GM21447 (cell line): ENCODE results near the gene MARCHF9.

Source experiments
- ATAC-seq: cut with Tn5 transposase; IDR thresholded peaks from one replicate; pipeline ENCODE4 v1.9.1; 2021; ENCODE audit not compliant: unreplicated experiment

The MARCHF9 gene

DNA sequence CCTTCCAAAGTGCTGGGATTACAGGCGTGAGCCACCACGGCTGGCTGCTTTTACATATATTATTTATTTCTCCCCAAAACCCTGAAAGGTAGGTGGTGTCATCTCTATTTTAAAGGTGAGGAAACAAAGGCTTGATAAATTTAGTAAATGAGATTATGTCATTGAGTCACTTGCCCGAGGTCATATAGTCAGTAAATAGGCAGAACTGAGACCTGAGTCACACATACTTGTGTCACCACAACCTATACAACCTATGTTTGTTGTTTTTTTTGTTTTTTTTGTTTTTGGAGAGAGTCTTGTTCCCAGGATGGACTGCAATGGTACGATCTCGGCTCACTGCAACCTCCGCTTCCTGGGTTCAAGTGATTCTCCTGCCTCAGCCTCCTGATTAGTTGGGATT, 40.5 kb downstream of the MARCHF9 start:
- no peak for ATAC-seq

DNA sequence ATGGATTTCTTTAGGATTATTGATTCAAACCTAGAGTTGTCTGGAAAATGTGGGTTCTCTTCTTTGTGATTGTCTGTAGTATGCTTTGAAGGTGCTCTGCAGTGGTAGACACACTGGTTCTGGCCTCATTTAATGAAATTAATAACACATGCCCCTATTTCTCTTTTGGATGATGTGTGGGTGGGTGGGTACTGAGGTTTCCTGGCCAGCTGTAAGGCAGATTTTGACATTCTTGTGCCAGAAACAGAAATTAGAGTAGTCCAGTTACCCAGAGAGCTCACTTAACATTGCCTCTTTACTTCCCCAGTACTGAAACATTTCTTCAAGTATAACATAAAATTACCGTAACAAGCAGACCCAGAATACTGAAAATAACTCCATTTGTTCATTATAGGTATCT, 42.1 kb downstream of the MARCHF9 start:
- no peak for ATAC-seq

DNA sequence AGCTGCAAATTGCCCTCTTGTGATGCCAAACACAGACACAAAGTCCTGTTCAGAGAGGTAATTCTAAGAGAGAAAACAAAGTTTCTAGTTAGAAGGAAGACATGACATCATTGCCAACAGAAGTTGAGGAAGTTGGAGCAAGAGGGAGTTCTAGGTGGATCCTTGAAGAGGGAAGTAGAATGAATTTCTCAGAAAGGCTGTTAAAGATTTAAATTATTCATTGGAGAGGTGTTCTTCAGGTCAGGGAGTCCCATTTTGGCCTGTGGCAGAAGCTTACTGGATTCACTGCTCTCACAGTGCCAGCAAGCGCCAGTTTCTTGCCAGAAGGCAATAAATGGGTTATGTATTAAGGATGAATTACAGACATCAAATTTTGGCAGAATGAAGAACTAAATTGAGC, 43.0 kb downstream of the MARCHF9 start:
- no peak for ATAC-seq

DNA sequence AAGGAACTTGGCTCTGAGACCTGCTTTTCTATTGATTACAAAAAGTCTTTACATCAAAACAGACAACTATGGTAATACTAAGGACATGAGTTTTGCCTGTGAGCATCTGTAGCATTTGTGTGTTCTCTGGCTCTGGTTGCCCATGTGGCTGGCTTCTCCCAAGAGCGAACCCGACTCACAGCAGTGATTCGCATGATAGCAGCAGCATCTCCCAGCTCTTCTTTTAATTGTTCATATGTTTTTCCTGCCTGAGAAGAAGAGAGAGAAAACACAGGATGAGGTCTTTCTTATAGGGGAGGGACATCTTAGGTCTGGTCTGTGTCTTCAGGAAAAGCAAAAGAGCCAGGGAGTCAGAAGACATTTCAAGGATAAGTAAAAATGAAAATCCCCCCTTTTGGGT, 46.1 kb downstream of the MARCHF9 start:
- ATAC-seq, result no peak

DNA sequence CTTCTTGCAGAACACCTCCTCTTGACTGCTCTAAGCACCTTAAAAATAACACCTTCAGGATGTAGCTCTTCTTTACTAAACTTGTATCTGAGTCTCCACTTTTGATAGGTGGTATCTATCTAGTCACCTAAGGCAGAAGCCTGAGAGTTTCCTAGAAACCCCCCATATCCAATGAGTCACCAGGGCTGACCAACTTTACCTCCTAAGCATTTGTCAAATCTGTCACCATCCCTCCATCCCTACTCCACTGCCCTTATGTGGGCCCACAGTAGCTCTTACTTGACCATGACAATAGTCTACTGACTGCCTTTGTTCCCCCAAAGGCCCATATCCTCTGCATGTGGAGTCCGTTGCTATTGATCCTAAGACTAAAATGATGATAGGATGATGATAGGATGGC, 47.7 kb downstream of the MARCHF9 start:
- no peak for ATAC-seq

DNA sequence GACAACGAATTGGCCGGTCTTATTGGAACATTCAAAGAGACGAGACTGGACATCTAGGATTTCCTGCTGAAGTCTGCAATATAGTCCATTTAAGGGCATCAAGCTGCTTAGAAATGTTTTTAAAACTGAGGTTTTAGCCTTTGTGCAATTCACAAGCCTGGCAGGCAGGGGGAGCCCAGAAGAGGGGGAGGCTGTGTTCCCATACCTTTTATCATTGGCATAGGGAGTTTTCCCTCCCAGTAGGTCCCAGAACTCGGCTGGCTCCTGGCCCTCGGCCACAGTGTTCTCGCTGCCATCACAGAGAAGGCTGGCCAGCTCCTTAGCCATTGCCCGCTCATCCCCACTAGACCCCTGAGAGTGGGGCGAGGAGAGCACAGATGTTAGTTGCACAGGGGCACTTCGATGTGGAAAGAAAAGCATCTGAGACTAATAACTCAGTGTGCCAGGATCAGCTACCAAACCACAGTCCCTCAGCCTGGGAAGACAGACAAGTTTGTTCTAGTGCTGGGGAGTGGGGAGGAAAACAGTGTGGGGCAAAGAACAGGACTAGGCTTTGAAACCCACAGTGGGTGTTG, 48.5 kb downstream of the MARCHF9 start:
- ATAC-seq, result no peak

DNA sequence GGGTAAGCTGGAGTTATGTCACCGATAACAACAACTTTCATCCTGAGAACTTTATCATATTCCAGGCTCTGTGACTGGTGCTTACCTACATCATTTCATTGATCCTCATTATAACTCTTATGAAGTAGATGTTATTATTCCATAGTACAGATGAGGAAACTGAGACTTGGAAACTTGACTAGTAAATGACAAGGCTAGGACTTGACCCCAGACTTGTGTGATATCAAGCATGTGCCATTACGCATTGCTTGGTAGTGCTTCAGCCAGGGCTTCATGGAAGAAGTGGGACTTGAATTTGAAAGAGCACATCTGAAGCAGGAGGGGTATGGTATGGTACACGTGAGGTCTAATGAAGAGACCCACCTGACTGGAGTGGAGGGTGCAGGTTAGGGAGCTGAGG, 51.8 kb downstream of the MARCHF9 start:
- no peak for ATAC-seq

DNA sequence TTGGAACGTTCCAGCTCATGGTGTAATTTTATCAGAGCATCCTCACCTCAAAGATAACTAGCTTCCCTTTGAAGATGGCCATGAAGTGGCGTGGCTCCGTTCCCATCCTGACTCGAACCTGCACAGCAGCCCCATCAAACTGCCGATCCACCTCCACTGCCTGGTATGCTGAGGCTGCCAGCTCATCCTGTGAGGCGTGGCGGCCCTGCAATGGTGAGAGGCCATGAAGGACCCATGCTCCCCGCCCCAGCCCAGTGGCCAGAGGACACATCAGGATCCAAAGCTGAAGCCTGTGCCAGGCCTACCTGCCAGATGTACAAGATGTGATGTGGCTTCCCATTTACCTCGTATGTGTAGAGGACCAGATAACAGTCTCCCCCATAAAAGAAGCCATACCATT, 52.4 kb downstream of the MARCHF9 start:
- ATAC-seq, result no peak

DNA sequence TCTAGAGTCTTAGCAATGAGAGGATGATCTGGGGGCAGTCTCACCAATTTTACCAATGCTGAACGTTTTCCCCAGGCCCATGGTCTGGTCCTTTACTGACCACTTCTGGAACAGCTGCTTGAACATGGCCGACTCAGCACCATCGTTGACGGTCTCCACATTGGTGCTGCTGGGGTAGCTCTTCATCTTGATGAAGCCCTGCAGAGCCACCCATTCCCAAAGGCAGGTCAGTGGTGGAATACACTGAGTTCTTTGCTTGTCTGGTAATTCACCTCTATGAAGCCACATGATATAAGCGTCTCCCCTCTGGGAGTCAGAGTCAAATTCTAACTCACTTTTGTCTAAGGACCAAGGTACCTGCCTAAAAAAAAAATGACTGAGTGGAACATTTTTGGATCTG, 53.4 kb downstream of the MARCHF9 start:
- ATAC-seq, result no peak

DNA sequence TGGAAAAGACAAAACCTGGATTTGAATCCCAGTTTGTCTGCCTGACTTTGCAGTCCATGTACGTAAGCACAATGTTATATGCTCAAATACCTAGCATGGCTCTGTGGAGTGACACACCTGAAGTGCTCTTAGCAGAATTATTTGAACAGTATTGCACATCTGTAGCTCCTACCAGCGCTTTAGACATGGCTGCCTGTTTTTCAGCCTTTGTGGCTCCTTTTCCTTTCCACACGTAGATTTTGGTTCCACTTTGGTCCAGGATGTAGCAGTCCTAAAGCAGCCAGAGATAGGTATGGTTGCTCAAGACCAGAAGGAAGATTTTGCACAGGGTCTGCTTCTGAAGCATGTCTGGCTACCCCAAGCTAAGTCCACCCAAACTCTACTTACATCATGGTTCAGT, 54.5 kb downstream of the MARCHF9 start:
- no peak for ATAC-seq
